WI38 (cell line): ENCODE results near the gene RGS4.

Source experiments
- H3K4me3 ChIP-seq: 2 replicates; pipeline ENCODE4 v1.5.1; 2011; ENCODE audit warnings: low read depth, mild to moderate bottlenecking, control low read depth, low read length
- CTCF ChIP-seq: IDR thresholded peaks from 2 replicates; pipeline ENCODE4 v1.5.1; 2012; ENCODE audit warnings: low read depth, mild to moderate bottlenecking, control low read depth, low read length

The RGS4 gene

GRCh38 chr1:163069142-163069541, at the start of gene RGS4:
TSS of gene RGS4 (plus strand) at chr1:163069361. CDS start at chr1:163069485, 124 bp downstream.
- peak within 1 kb of the TSS; percentile 54 for H3K4me3 ChIP-seq
- TF ChIP-seq CTCF = peak; percentile 68

GRCh38 chr1:163022129-163022528, 47.0 kb upstream of the RGS4 start:
- H3K4me3 ChIP-seq = no peak overlapping the region
- no peak for TF ChIP-seq CTCF

- TF ChIP-seq CTCF = no peak
- no peak overlapping the region for H3K4me3 ChIP-seq
Measured at GRCh38 chr1:163027610-163028009, 41.6 kb upstream of the RGS4 start.

- H3K4me3 ChIP-seq = no peak overlapping the region
Measured at GRCh38 chr1:163029901-163030300, 39.3 kb upstream of the RGS4 start.

GRCh38 chr1:163035446-163036249, 33.5 kb upstream of the RGS4 start:
- H3K4me3 ChIP-seq = no peak overlapping the region
- TF ChIP-seq CTCF = no peak

More at GRCh38 chr1:163029901-163030300, 39.3 kb upstream of the RGS4 start:
- TF ChIP-seq CTCF = no peak

- H3K4me3 ChIP-seq = no peak overlapping the region
- TF ChIP-seq CTCF = no peak
Measured at GRCh38 chr1:163036671-163037070, 32.5 kb upstream of the RGS4 start.

GRCh38 chr1:163038928-163039706, 30.0 kb upstream of the RGS4 start:
- no peak overlapping the region for H3K4me3 ChIP-seq
- TF ChIP-seq CTCF = no peak
